ENCODE results near the gene RASGEF1C. TPM values are rescaled to one million over a fixed set of nuclear protein-coding genes. Genes with fewer than 3 reads are reported as not detected.
"Not testable (repeated sequence)": the region's sequence is repeated elsewhere in the genome, so short reads cannot be mapped to it uniquely, and the experiment has no call there.

The RASGEF1C gene
- total and polyA plus RNA-seq, 7 donors, result 0.35 to 4.2 (median 1.1) TPM; not detected in 2

DNA sequence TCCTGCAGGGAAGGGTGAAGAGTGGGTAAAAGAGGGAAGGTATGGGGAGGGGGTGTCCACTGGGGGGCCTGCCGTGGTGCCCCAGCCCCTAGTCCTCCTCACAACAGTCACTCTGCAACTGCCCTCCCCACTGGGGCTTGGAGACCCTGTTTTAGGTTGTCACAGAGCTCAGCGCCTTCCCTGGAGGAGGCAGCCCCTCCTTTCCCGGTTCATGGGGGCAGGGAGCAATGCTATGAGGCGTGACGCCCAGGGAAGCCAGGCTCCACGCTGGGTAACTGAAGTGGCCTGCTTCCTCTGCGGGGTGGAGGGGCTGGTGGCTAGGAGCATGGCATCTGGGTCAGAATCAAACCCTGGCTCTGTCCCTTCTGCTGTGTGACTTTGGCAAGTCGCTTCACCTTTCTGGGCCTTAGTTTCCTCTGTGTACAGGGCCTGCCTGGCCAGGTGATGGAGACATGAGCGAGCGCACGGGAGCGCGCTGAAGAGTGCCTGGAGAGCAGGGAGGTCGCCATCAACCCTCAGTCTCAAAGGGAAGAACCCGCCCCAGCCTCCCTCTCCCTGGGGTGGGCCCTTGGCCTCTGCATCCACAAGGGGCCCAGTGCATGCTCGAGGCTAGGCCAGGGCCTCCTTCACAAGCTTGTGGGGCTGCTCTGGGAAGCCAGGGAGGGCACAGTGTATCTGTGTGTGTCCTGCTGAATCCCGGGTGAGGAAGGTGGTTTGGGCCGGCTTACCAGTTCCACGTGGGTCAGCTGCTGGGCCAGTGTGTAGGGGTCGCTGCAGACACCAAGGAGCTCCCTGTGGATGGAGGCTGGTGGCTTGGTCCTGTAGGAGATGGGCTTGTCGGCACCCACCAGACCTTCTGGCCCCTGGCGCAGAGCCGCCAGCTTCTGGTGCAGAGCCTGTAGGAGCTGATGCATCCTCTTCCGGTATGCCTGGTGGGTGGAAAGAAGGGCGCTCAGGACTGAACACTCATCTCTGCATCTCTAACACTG lies 81.0 kb downstream of the RASGEF1C start:
- H3K9me3 ChIP-seq, result no peaks in the 10 kb centered on the region
- H3K27ac ChIP-seq, result no peak overlapping the region
- peaks cover 0 to 20% (median 3%) of the 10 kb centered on the region in 3 donors for H3K27me3 ChIP-seq
- intact Hi-C loops (cut with DNase I), result loop anchor here (2.0 to 5.0 kb wide), 2 partner anchors 81 to 199 kb away; partner anchors contain the start of gene RASGEF1C
- 74 to 89% methylated on average over 25 of the region's 25 CpGs for WGBS, 2 donors
- peaks cover 0 to 7% (median 3%) of the 10 kb centered on the region in 4 donors for H3K4me1 ChIP-seq
- DNase-seq, result no peak
- H3K36me3 ChIP-seq, result no peaks in the 10 kb centered on the region
- H3K4me3 ChIP-seq, result no peak overlapping the region
- TF ChIP-seq POLR2A (IDR thresholded peaks at IDR 0.05) (no peak), POLR2AphosphoS5 (IDR thresholded peaks at IDR 0.05) (no peak), EP300 (IDR thresholded peaks at IDR 0.05) (no peak)
- TF ChIP-seq, protein P1, sequence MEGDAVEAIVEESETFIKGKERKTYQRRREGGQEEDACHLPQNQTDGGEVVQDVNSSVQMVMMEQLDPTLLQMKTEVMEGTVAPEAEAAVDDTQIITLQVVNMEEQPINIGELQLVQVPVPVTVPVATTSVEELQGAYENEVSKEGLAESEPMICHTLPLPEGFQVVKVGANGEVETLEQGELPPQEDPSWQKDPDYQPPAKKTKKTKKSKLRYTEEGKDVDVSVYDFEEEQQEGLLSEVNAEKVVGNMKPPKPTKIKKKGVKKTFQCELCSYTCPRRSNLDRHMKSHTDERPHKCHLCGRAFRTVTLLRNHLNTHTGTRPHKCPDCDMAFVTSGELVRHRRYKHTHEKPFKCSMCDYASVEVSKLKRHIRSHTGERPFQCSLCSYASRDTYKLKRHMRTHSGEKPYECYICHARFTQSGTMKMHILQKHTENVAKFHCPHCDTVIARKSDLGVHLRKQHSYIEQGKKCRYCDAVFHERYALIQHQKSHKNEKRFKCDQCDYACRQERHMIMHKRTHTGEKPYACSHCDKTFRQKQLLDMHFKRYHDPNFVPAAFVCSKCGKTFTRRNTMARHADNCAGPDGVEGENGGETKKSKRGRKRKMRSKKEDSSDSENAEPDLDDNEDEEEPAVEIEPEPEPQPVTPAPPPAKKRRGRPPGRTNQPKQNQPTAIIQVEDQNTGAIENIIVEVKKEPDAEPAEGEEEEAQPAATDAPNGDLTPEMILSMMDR (IDR thresholded peaks at IDR 0.05), result no peak

DNA sequence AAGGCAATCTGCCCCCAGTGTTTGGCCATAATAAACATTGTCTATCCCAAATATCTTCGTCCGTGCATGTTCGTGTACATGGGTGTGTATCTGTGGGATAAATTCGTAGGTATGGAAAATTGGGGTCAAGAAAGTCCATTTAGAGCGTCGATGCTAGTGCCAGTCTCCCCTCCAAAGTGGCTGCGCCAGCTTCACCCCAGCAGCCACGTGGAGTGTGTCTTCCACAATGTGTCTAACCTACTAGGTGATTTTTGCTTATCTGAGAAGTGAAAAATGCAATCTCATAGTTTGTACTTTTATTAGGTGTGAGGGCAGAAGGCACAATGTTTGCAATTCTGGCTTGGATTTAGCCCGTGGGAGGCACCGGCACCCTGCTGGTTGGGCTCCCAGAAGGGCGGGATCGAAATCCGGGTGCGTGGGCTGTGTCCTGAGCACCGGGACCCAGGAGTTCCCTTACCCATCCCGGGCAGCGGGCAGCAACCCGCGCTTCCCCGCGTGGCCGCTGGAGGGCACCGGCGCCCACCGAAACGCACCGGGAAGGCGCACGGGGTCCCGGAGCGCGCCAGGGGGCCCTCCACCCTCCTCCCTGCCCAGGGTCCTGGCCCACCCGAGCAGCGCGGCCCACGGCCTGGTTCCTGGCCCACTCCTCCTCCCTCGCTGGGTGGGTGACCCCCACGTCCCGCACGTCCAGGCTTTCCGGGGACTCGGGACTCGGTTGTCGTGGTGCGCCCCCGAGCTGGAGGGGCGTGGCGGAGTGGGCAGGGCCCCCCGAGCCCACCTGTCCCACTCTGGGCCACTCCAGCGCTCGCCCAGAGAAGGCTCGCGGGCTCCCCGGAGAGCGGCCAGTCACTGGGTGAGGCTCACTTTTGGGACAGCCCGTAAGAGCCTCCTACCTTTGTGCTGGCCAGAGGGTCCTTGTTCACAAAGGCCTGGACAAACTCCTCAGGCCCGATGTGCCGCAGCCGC lies 82.0 kb downstream of the RASGEF1C start:
- H3K4me3 ChIP-seq, result no peak overlapping the region
- no peak overlapping the region for H3K27ac ChIP-seq
- H3K9me3 ChIP-seq, result no peaks in the 10 kb centered on the region
- H3K4me1 ChIP-seq, result peaks cover 0 to 7% (median 3%) of the 10 kb centered on the region in 4 donors
- no peaks in the 10 kb centered on the region for H3K36me3 ChIP-seq
- 31 to 45% methylated on average over 59 of the region's 59 CpGs for WGBS, 2 donors
- no peak for DNase-seq
- peaks cover 0 to 20% (median 3%) of the 10 kb centered on the region in 3 donors for H3K27me3 ChIP-seq
- intact Hi-C loops (cut with DNase I), result loop anchor here (2.0 to 5.0 kb wide), 2 partner anchors 82 to 200 kb away; partner anchors contain the start of gene RASGEF1C
- TF ChIP-seq, protein P1 (IDR thresholded peaks at IDR 0.05), result peak in 3 of 4 experiments; percentile 38 to 75 (median 55)
- no peak for TF ChIP-seq POLR2AphosphoS5 (IDR thresholded peaks at IDR 0.05)

DNA sequence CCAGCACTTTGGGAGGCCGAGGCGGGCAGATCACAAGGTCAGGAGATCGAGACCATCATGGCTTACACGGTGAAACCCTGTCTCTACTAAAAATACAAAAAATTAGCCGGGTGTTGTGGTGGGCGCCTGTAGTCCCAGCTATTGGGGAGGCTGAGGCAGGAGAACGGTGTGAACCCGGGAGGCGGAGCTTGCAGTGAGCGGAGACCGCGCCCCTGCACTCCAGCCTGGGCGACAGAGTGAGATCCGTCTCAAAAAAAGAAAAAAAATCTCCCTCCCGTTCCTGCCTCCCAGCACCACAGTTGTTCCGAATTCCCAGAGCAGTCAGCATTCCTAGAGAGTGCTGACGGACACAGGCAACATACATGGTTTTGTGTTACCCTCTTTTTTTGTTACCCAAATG lies 82.9 kb downstream of the RASGEF1C start:
- peaks cover 0 to 20% (median 3%) of the 10 kb centered on the region in 3 donors for H3K27me3 ChIP-seq
- H3K36me3 ChIP-seq, DNase-seq, H3K27ac ChIP-seq, H3K4me1 ChIP-seq, H3K9me3 ChIP-seq, H3K4me3 ChIP-seq: not testable (repeated sequence)
- 63 to 85% methylated on average over 17 of the region's 17 CpGs for WGBS, 2 donors
- intact Hi-C loops (cut with DNase I), result loop anchor here (2.0 to 5.0 kb wide), 2 partner anchors 83 to 201 kb away; partner anchors contain the start of gene RASGEF1C

DNA sequence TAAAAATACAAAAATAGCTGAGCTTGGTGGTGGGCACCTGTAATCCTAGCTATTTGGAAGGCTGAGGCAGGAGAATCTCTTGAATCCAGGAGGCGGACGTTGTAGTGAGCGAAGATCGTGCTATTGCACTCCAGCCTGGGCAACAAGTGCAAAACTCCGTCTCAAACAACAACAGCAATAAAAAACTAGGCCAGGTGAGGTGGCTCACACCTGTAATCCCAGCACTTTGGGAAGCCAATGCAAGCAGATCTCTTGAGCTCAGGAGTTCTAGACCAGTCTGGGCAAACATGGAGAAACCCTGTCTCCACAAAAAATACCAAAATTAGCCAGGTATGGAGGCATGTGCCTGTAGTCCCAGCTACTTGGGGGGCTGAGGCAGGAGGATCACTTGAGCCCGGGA lies 84.3 kb downstream of the RASGEF1C start:
- H3K27ac ChIP-seq, H3K9me3 ChIP-seq, H3K36me3 ChIP-seq, H3K4me3 ChIP-seq, DNase-seq, H3K4me1 ChIP-seq: not testable (repeated sequence)
- intact Hi-C loops (cut with DNase I), result loop anchor here (5.0 kb wide), 1 partner anchor 203 kb away; no protein-coding TSS in a partner anchor
- H3K27me3 ChIP-seq, result peaks cover 0 to 20% (median 3%) of the 10 kb centered on the region in 3 donors
- WGBS, 2 donors, result 72 to 90% methylated on average over 6 of the region's 6 CpGs

DNA sequence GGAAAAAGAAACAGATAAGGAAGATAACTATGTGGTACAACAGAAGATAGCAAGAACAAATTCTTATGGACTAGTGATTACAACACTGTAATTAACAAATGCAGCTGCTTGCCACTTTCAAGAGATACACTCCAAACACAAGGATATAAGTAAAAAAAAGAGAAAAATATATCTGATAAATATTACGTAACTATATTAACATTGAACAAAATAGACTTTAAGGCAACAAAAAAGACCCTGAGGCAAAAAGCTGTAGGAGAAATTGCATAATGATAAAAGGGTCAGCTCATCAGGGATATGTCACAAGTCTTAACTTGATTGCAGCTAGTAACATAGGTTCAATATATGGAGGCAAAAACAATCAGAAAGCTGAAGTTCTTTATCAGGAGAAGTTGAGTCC lies 86.1 kb downstream of the RASGEF1C start:
- intact Hi-C loops (cut with DNase I), result no loop called here
- Histone ChIP-seq H3K27me3 (peaks cover 0 to 20% (median 3%) of the 10 kb centered on the region in 3 donors), H3K36me3 (no peaks in the 10 kb centered on the region), H3K4me1 (peaks cover 0 to 7% (median 3%) of the 10 kb centered on the region in 4 donors), H3K27ac (no peak overlapping the region), H3K4me3 (no peak overlapping the region), H3K9me3 (no peaks in the 10 kb centered on the region)
- no peak for TF ChIP-seq POLR2A (IDR thresholded peaks at IDR 0.05)
- TF ChIP-seq, protein P1 (IDR thresholded peaks at IDR 0.05), result no peak
- TF ChIP-seq EP300 (IDR thresholded peaks at IDR 0.05), result no peak
- TF ChIP-seq POLR2AphosphoS5 (IDR thresholded peaks at IDR 0.05), result no peak
- WGBS, 2 donors, result 81 to 92% methylated on average over 1 of the region's 1 CpG
- no peak for DNase-seq
